OCI-LY3 (cell line): ENCODE results near the gene ELFN1.

Source experiments
- H2AFZ ChIP-seq: fragments of 200-600, 300-600 bp; shearing (Covaris generic); 2 replicates; pipeline ENCODE4 v1.6.0; 2014; ENCODE audit warnings: antibody characterized with exemption, low read depth, low read length
- H3K27ac ChIP-seq: fragments of 200-600, 300-600 bp; sonication (generic); 2 replicates; pipeline ENCODE4 v1.5.1; 2014; ENCODE audit warnings: mild to moderate bottlenecking, low read length, moderate library complexity, mixed read lengths
- H3K27me3 ChIP-seq: fragments of 200-600, 300-600 bp; sonication (generic); 2 replicates; pipeline ENCODE4 v1.6.1; 2014; ENCODE audit warnings: low read depth, low read length, mixed read lengths
- H3K36me3 ChIP-seq: fragments of 200-600, 300-600 bp; sonication (generic); replicated peaks from 2 replicates; pipeline ENCODE3; 2014; ENCODE audit warnings: low read depth, low read length, mixed read lengths
- H3K4me1 ChIP-seq: fragments of 300-600, 200-600 bp; sonication (generic); 2 replicates; pipeline ENCODE4 v1.6.1; 2014; ENCODE audit warnings: low read length, mixed read lengths
- H3K4me2 ChIP-seq: fragments of 200-600, 300-600 bp; sonication (generic); 2 replicates; pipeline ENCODE4 v1.6.1; 2014; ENCODE audit warnings: low read length, mixed read lengths
- H3K4me3 ChIP-seq: fragments of 300-600, 200-600 bp; sonication (generic); 2 replicates; pipeline ENCODE4 v1.5.1; 2014; ENCODE audit warnings: antibody characterized with exemption, mild to moderate bottlenecking, low read length, moderate library complexity
- H3K79me2 ChIP-seq: fragments of 300-600, 200-600 bp; shearing (Covaris generic); 2 replicates; pipeline ENCODE4 v1.6.1; 2014; ENCODE audit warnings: mild to moderate bottlenecking, low read length, mixed read lengths
- H3K9ac ChIP-seq: fragments of 300-600, 200-600 bp; shearing (Covaris generic); 2 replicates; pipeline ENCODE4 v1.6.0; 2014; ENCODE audit warnings: mild to moderate bottlenecking, low read length, moderate library complexity
- H3K9me3 ChIP-seq: fragments of 200-600, 300-600 bp; shearing (Covaris generic); 2 replicates; pipeline ENCODE4 v1.6.1; 2014; ENCODE audit warnings: low read length, mixed read lengths; ENCODE audit not compliant: insufficient read depth
- H4K20me1 ChIP-seq: fragments of 200-600, 300-600 bp; sonication (generic); 2 replicates; pipeline ENCODE4 v1.6.1; 2016; ENCODE audit warnings: low read length, mixed read lengths; ENCODE audit not compliant: insufficient read depth
- CTCF ChIP-seq: fragments of 200-600, 300-600 bp; sonication (generic); IDR thresholded peaks from 2 replicates; pipeline ENCODE4 v1.5.1; 2014; ENCODE audit warnings: antibody characterized with exemption, low read length, low read depth
- EZH2phosphoT487 ChIP-seq: fragments of 200-600 bp; shearing (Covaris generic); IDR thresholded peaks from 2 replicates; pipeline ENCODE4 v1.6.1; 2018; ENCODE audit warnings: antibody characterized with exemption, mixed run types, low read depth

Gene ELFN1

GRCh38 chr7:1688542-1688941 lies 18.5 kb downstream of the ELFN1 start:
- Histone ChIP-seq H3K4me2 (no peak overlapping the region), H3K4me1 (no peaks in the 10 kb centered on the region), H3K27ac (no peak overlapping the region)

GRCh38 chr7:1689311-1689710 lies 19.2 kb downstream of the ELFN1 start:
- H2AFZ ChIP-seq = no peak overlapping the region
- no peaks in the 10 kb centered on the region for H3K27me3 ChIP-seq
- no peaks in the 10 kb centered on the region for H3K36me3 ChIP-seq
- TF ChIP-seq CTCF = no peak
- no peak for TF ChIP-seq EZH2phosphoT487
- no peak overlapping the region for H3K27ac ChIP-seq
- H3K4me2 ChIP-seq = no peak overlapping the region
- no peaks in the 10 kb centered on the region for H3K79me2 ChIP-seq
- no peak overlapping the region for H3K9ac ChIP-seq
- no peak overlapping the region for H3K4me3 ChIP-seq
- no peaks in the 10 kb centered on the region for H4K20me1 ChIP-seq
- no peaks in the 10 kb centered on the region for H3K4me1 ChIP-seq
- no peaks in the 10 kb centered on the region for H3K9me3 ChIP-seq

More at GRCh38 chr7:1688542-1688941, 18.5 kb downstream of the ELFN1 start:
- H3K9me3 ChIP-seq = no peaks in the 10 kb centered on the region
- H3K4me3 ChIP-seq = no peak overlapping the region
- H3K36me3 ChIP-seq = no peaks in the 10 kb centered on the region
- TF ChIP-seq EZH2phosphoT487 = no peak
- TF ChIP-seq CTCF = no peak
- no peaks in the 10 kb centered on the region for H4K20me1 ChIP-seq
- H3K9ac ChIP-seq = no peak overlapping the region
- no peak overlapping the region for H2AFZ ChIP-seq
- no peaks in the 10 kb centered on the region for H3K27me3 ChIP-seq
- H3K79me2 ChIP-seq = no peaks in the 10 kb centered on the region

GRCh38 chr7:1690359-1690958 lies 20.4 kb downstream of the ELFN1 start:
- no peak overlapping the region for H3K4me3 ChIP-seq
- H3K36me3 ChIP-seq = no peaks in the 10 kb centered on the region
- H3K4me1 ChIP-seq = no peaks in the 10 kb centered on the region
- no peaks in the 10 kb centered on the region for H3K9me3 ChIP-seq
- no peak overlapping the region for H2AFZ ChIP-seq
- H3K27ac ChIP-seq = no peak overlapping the region
- no peaks in the 10 kb centered on the region for H4K20me1 ChIP-seq
- H3K79me2 ChIP-seq = no peaks in the 10 kb centered on the region
- no peaks in the 10 kb centered on the region for H3K27me3 ChIP-seq
- no peak for TF ChIP-seq CTCF
- no peak for TF ChIP-seq EZH2phosphoT487
- no peak overlapping the region for H3K4me2 ChIP-seq
- no peak overlapping the region for H3K9ac ChIP-seq

- Histone ChIP-seq H3K4me2 (no peak overlapping the region), H3K36me3 (no peaks in the 10 kb centered on the region), H2AFZ (no peak overlapping the region), H4K20me1 (no peaks in the 10 kb centered on the region), H3K27ac (no peak overlapping the region), H3K9me3 (no peaks in the 10 kb centered on the region), H3K4me3 (no peak overlapping the region), H3K79me2 (no peaks in the 10 kb centered on the region), H3K27me3 (no peaks in the 10 kb centered on the region), H3K4me1 (no peaks in the 10 kb centered on the region), H3K9ac (no peak overlapping the region)
- TF ChIP-seq CTCF (no peak), EZH2phosphoT487 (no peak)
Measured at GRCh38 chr7:1691096-1691495, 21.0 kb downstream of the ELFN1 start.
